Measurements from ENCODE around the gene RAB13.

RAB13 gene

GRCh38 chr1:153932156-153933131, 53.7 kb downstream of the RAB13 start:
- DNase-seq: no peak
